ENCODE measurements around the gene OSBPL10. TPM values are rescaled to one million over a fixed set of nuclear protein-coding genes. Genes with fewer than 3 reads are reported as not detected.

OSBPL10 gene
- total RNA-seq, 1 experiment from 2014 or later = 2.3 TPM

DNA sequence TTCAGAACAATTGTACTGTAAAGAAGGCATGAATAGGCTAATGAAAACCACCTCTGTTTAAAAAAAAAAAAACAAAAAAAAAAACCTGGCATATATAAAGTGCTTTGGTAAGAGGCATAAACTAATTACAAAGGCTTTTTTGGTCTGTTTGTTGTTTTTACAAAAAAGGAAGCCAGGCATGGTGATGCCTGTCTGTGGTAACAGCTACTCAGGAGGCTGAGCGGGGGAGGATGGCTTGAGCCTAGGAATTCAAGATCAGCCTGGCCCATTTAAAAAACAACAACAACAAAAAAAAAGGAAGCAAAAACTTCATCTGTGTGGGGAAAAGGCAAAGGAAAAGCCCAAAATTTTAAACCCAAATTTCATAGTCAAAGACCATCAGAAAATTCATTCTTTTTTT, 47.0 kb downstream of the OSBPL10 start:
- ChIA-PET CTCF (no interaction called here), POLR2A (ENCODE audit: low non-redundant PET) (no interaction called here)
- H3K4me1 ChIP-seq (ENCODE audit: insufficient read depth, low read length, poor library complexity, severe bottlenecking) = no peaks in the 10 kb centered on the region
- H3K9me3 ChIP-seq (ENCODE audit: low read depth, low read length, poor library complexity, severe bottlenecking) = no peaks in the 10 kb centered on the region
- intact Hi-C loops (cut with micrococcal nuclease; ENCODE audit: unreplicated experiment) = no loop called here
- no peaks in the 10 kb centered on the region for H3K36me3 ChIP-seq (ENCODE audit: insufficient read depth, low read length, poor library complexity, severe bottlenecking)
- no peak for DNase-seq (ENCODE audit: low spot score)
- H3K27me3 ChIP-seq (replicated peaks; ENCODE audit: insufficient read depth, low read depth, low read length, poor library complexity) = no peaks in the 10 kb centered on the region
- H3K27ac ChIP-seq (ENCODE audit: low read depth, low read length, poor library complexity, severe bottlenecking) = no peak overlapping the region
- TF ChIP-seq EZH2 (IDR thresholded peaks at IDR 0.05; ENCODE audit: borderline replicate concordance, low read depth, low read length, poor library complexity, severe bottlenecking) = no peak
- TF ChIP-seq, protein P1, sequence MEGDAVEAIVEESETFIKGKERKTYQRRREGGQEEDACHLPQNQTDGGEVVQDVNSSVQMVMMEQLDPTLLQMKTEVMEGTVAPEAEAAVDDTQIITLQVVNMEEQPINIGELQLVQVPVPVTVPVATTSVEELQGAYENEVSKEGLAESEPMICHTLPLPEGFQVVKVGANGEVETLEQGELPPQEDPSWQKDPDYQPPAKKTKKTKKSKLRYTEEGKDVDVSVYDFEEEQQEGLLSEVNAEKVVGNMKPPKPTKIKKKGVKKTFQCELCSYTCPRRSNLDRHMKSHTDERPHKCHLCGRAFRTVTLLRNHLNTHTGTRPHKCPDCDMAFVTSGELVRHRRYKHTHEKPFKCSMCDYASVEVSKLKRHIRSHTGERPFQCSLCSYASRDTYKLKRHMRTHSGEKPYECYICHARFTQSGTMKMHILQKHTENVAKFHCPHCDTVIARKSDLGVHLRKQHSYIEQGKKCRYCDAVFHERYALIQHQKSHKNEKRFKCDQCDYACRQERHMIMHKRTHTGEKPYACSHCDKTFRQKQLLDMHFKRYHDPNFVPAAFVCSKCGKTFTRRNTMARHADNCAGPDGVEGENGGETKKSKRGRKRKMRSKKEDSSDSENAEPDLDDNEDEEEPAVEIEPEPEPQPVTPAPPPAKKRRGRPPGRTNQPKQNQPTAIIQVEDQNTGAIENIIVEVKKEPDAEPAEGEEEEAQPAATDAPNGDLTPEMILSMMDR (conservative IDR thresholded peaks at IDR 0.05; ENCODE audit: low read depth, low read length) = no peak
- no TSS peak for BruUV-seq (replicated peaks)
- no peak overlapping the region for H3K4me3 ChIP-seq (ENCODE audit: low read depth, low read length, poor library complexity, severe bottlenecking)

DNA sequence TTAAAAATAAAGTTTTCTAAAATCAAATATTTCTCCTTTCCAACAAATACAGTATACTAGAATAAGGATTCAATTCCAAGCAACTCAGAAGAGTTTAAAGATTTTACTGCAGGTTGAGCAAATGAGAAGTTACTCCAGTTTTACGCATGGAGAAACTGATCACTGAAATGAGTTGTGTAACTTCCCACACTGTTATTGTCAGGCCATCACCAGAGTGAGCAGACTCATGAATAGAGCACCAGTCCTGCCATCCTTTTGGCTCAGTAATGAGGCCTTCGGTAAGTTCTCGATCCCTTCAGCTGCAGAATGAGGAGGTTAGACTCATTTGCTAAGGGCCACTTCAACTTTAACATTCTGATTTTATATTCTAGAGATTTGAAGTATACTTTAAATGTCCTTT, 48.1 kb downstream of the OSBPL10 start:
- Histone ChIP-seq H3K9me3 (ENCODE audit: low read depth, low read length, poor library complexity, severe bottlenecking) (no peaks in the 10 kb centered on the region), H3K27me3 (replicated peaks; ENCODE audit: insufficient read depth, low read depth, low read length, poor library complexity) (no peaks in the 10 kb centered on the region), H3K36me3 (ENCODE audit: insufficient read depth, low read length, poor library complexity, severe bottlenecking) (no peaks in the 10 kb centered on the region), H3K27ac (ENCODE audit: low read depth, low read length, poor library complexity, severe bottlenecking) (no peak overlapping the region), H3K4me3 (ENCODE audit: low read depth, low read length, poor library complexity, severe bottlenecking) (no peak overlapping the region), H3K4me1 (ENCODE audit: insufficient read depth, low read length, poor library complexity, severe bottlenecking) (no peaks in the 10 kb centered on the region)
- intact Hi-C loops (cut with micrococcal nuclease; ENCODE audit: unreplicated experiment) = no loop called here
- POLR2A ChIA-PET (ENCODE audit: low non-redundant PET) = no interaction called here
- BruUV-seq (replicated peaks) = no TSS peak
- CTCF ChIA-PET = no interaction called here
- no peak for TF ChIP-seq EZH2 (IDR thresholded peaks at IDR 0.05; ENCODE audit: borderline replicate concordance, low read depth, low read length, poor library complexity, severe bottlenecking)
- TF ChIP-seq, protein P1 (conservative IDR thresholded peaks at IDR 0.05; ENCODE audit: low read depth, low read length) = no peak
- no peak for DNase-seq (ENCODE audit: low spot score)

GRCh38 chr3:31929826-31930502, 51.1 kb downstream of the OSBPL10 start:
- no peak overlapping the region for H3K27ac ChIP-seq (ENCODE audit: low read depth, low read length, poor library complexity, severe bottlenecking)
- CTCF ChIA-PET = no interaction called here
- TF ChIP-seq, protein P1 (conservative IDR thresholded peaks at IDR 0.05; ENCODE audit: low read depth, low read length) = no peak
- TF ChIP-seq EZH2 (IDR thresholded peaks at IDR 0.05; ENCODE audit: borderline replicate concordance, low read depth, low read length, poor library complexity, severe bottlenecking) = no peak
- BruUV-seq (replicated peaks) = no TSS peak
- DNase-seq (ENCODE audit: low spot score) = no peak
- no peaks in the 10 kb centered on the region for H3K4me1 ChIP-seq (ENCODE audit: insufficient read depth, low read length, poor library complexity, severe bottlenecking)
- H3K36me3 ChIP-seq (ENCODE audit: insufficient read depth, low read length, poor library complexity, severe bottlenecking) = no peaks in the 10 kb centered on the region
- H3K27me3 ChIP-seq (replicated peaks; ENCODE audit: insufficient read depth, low read depth, low read length, poor library complexity) = no peaks in the 10 kb centered on the region
- no peak overlapping the region for H3K4me3 ChIP-seq (ENCODE audit: low read depth, low read length, poor library complexity, severe bottlenecking)
- POLR2A ChIA-PET (ENCODE audit: low non-redundant PET) = no interaction called here
- intact Hi-C loops (cut with micrococcal nuclease; ENCODE audit: unreplicated experiment) = no loop called here
- no peaks in the 10 kb centered on the region for H3K9me3 ChIP-seq (ENCODE audit: low read depth, low read length, poor library complexity, severe bottlenecking)
